ENCODE data around the gene SLC35E3. TPM values are rescaled to one million over a fixed set of nuclear protein-coding genes. Genes with fewer than 3 reads are reported as not detected.

SLC35E3 gene
- total RNA-seq, 3 donors from 2014 or later = 5.8 to 12.1 (median 10.5) TPM

DNA sequence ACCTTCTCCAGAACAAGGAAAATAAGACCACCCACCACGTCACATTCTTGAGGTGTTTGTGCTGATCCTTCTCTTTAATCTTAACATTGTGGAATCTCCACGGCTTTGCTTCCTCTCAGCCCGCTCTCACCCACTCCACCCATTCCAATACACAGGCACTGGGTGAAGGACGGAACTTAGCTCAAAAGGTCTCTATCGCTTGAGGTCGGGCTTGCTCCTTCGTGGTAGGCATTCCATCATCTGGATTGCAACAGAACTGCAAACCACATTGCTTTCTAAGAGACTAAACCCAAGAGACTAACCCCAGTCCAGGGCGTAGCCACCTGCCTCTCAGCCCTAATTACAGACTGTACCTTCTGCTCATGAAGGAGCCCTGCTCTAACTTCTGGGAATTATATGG is 38.0 kb downstream of the SLC35E3 start:
- TF ChIP-seq POLR2AphosphoS5 (IDR thresholded peaks at IDR 0.05) (no peak), POLR2A (IDR thresholded peaks at IDR 0.05) (no peak)
- TF ChIP-seq, protein P1, sequence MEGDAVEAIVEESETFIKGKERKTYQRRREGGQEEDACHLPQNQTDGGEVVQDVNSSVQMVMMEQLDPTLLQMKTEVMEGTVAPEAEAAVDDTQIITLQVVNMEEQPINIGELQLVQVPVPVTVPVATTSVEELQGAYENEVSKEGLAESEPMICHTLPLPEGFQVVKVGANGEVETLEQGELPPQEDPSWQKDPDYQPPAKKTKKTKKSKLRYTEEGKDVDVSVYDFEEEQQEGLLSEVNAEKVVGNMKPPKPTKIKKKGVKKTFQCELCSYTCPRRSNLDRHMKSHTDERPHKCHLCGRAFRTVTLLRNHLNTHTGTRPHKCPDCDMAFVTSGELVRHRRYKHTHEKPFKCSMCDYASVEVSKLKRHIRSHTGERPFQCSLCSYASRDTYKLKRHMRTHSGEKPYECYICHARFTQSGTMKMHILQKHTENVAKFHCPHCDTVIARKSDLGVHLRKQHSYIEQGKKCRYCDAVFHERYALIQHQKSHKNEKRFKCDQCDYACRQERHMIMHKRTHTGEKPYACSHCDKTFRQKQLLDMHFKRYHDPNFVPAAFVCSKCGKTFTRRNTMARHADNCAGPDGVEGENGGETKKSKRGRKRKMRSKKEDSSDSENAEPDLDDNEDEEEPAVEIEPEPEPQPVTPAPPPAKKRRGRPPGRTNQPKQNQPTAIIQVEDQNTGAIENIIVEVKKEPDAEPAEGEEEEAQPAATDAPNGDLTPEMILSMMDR (IDR thresholded peaks at IDR 0.05) = no peak
- Histone ChIP-seq H3K36me3 (no peaks in the 10 kb centered on the region), H3K4me3 (no peak overlapping the region), H3K9me3 (no peaks in the 10 kb centered on the region), H3K27ac (no peak overlapping the region), H3K27me3 (no peaks in the 10 kb centered on the region), H3K4me1 (no peaks in the 10 kb centered on the region)
- intact Hi-C loops (cut with DNase I; ENCODE audit: low total_unique reads) = no loop called here
- DNase-seq (ENCODE audit: low spot score in 2 of 2) = no peak

DNA sequence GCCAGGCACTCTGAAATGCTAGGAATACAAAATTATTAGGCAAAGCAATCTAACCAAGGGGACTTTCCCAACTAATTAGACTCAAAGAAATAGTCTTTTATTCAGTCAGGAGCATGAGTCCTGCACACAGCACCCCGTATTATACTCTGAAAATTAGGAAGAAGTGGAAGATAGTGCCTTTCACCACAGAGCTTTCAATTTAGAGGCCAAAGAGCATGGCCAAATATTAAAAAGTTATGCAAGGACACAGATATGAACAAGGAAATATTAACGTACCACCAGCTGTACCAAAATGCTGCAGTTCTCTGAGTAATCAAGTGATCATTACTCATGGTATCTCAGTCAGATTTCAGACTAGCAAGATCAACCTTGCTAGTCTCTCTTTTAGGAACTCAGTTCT is 39.4 kb downstream of the SLC35E3 start:
- H3K9me3 ChIP-seq = no peaks in the 10 kb centered on the region
- H3K4me1 ChIP-seq = no peaks in the 10 kb centered on the region
- H3K4me3 ChIP-seq = no peak overlapping the region
- no peak for DNase-seq (ENCODE audit: low spot score in 2 of 2)
- intact Hi-C loops (cut with DNase I; ENCODE audit: low total_unique reads) = no loop called here
- H3K27me3 ChIP-seq = no peaks in the 10 kb centered on the region
- no peaks in the 10 kb centered on the region for H3K36me3 ChIP-seq
- TF ChIP-seq, protein P1 (IDR thresholded peaks at IDR 0.05) = no peak
- no peak for TF ChIP-seq POLR2AphosphoS5 (IDR thresholded peaks at IDR 0.05)
- no peak for TF ChIP-seq POLR2A (IDR thresholded peaks at IDR 0.05)
- H3K27ac ChIP-seq = no peak overlapping the region

DNA sequence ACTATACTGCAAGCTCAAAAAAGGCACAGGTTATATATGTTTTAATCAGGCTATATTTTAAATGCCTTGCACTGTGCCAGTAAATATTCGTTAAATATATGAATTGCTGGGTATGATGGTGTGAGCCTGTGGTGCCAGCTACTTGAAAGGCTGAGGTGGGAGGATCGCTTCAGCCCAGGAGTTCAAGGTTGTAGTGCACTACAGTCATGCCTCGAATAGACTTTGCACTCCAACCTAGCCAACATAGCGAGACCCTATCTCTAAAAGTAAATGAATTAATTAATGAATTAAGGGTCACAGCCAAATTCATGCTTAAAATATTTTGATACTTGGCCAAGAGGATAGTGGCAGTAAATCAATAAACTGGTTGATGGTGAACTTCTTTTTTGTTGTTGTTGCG is 39.8 kb downstream of the SLC35E3 start:
- Histone ChIP-seq H3K36me3 (no peaks in the 10 kb centered on the region), H3K27ac (no peak overlapping the region)

DNA sequence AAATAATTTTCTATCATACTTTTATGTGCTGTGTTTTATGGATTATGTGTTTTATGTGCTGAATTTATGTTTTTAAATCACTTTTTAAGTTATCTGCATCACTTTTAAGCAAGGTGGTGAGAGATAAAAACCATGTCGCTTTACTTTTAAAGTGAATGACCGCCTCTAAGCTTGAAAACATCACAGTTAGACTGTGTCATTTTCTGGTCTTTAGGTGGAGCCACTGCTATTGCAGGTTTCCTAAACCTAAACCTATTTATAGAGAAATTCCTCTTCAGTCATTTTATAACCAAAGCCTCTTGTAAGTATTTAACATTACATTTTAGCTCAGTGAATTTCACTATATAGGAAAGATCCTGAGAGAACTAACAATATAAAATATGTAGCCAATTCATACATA is 41.0 kb downstream of the SLC35E3 start:
- TF ChIP-seq POLR2AphosphoS5 (IDR thresholded peaks at IDR 0.05) (no peak), POLR2A (IDR thresholded peaks at IDR 0.05) (no peak)
- TF ChIP-seq, protein P1 (IDR thresholded peaks at IDR 0.05) = no peak
- DNase-seq (ENCODE audit: low spot score in 2 of 2) = no peak
- peak overlapping the region; percentile 10 to 70 for H3K27ac ChIP-seq
- H3K4me1 ChIP-seq = no peaks in the 10 kb centered on the region
- H3K9me3 ChIP-seq = no peaks in the 10 kb centered on the region
- intact Hi-C loops (cut with DNase I; ENCODE audit: low total_unique reads) = no loop called here
- H3K36me3 ChIP-seq = no peaks in the 10 kb centered on the region
- H3K27me3 ChIP-seq = no peaks in the 10 kb centered on the region
- no peak overlapping the region for H3K4me3 ChIP-seq

More for the DNA sequence above, 39.8 kb downstream of the SLC35E3 start:
- DNase-seq (ENCODE audit: low spot score in 2 of 2) = no peak
- Histone ChIP-seq H3K4me3 (no peak overlapping the region), H3K27me3 (no peaks in the 10 kb centered on the region), H3K9me3 (no peaks in the 10 kb centered on the region), H3K4me1 (no peaks in the 10 kb centered on the region)
- intact Hi-C loops (cut with DNase I; ENCODE audit: low total_unique reads) = no loop called here
- TF ChIP-seq, protein P1 (IDR thresholded peaks at IDR 0.05) = no peak
- no peak for TF ChIP-seq POLR2A (IDR thresholded peaks at IDR 0.05)
- TF ChIP-seq POLR2AphosphoS5 (IDR thresholded peaks at IDR 0.05) = no peak

DNA sequence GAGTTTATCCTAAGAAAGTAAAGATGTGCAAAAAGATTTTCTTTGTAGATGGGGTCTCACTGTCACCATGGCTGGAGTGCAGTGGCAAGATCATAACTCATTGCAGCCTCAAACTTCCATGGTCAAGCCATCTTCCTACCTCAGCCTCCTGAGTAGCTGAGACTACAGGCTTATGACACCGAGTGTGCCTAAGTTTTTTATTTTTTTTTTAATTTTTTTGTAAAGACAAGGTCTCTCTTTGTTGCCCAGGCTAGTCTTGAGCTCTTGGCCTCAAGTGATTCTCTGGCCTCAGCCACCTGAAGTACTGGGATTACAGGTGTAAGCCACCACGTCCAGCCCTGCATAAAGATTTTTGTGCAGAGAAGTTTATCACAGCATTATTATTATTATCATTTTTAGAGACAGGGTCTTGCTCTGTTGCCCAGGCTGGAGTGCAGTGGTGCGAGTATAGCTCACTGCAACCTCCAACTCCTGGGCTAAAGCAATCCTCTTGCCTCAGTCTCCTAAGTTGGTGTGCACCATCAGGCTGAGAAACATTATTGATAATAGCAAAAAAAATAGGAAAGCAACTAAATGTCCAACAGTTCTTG is 42.7 kb downstream of the SLC35E3 start:
- Histone ChIP-seq H3K36me3 (no peaks in the 10 kb centered on the region), H3K4me1 (no peaks in the 10 kb centered on the region), H3K4me3 (no peak overlapping the region), H3K9me3 (no peaks in the 10 kb centered on the region), H3K27me3 (no peaks in the 10 kb centered on the region), H3K27ac (no peak overlapping the region)
- intact Hi-C loops (cut with DNase I; ENCODE audit: low total_unique reads) = no loop called here
- no peak for TF ChIP-seq POLR2AphosphoS5 (IDR thresholded peaks at IDR 0.05)
- no peak for TF ChIP-seq POLR2A (IDR thresholded peaks at IDR 0.05)
- TF ChIP-seq, protein P1 (IDR thresholded peaks at IDR 0.05) = no peak
- no peak for DNase-seq (ENCODE audit: low spot score in 2 of 2)

Data from breast epithelium (tissue), 4 donors.